Skeletal muscle cell (primary cell): ENCODE measurements around the gene CYP2A6.
A peak's percentile ranks its signal among the peaks of the same experiment; 100 is the strongest.

ENCODE experiments used
- DNase-seq: peaks from one replicate; pipeline ENCODE4 v3.0.0-alpha.2; 2010; ENCODE audit warnings: low read depth
- H3K4me3 ChIP-seq: 2 replicates; pipeline ENCODE4 v1.5.1; 2011; ENCODE audit warnings: low read depth, mild to moderate bottlenecking, control low read depth, low read length, moderate library complexity

CYP2A6 gene

GRCh38 chr19:40804783-40805242, 45.4 kb downstream of the CYP2A6 start:
- H3K4me3 ChIP-seq, result no peak overlapping the region
- no peak for DNase-seq

- H3K4me3 ChIP-seq, result no peak overlapping the region
Observed at GRCh38 chr19:40803857-40804782, 46.1 kb downstream of the CYP2A6 start.

GRCh38 chr19:40803170-40803856, 46.9 kb downstream of the CYP2A6 start:
- DNase-seq, result no peak
- no peak overlapping the region for H3K4me3 ChIP-seq

More at GRCh38 chr19:40803857-40804782, 46.1 kb downstream of the CYP2A6 start:
- DNase-seq, result no peak

- DNase-seq, result no peak
- H3K4me3 ChIP-seq, result peak overlapping the region; percentile 11
Observed at GRCh38 chr19:40802300-40803169, 47.7 kb downstream of the CYP2A6 start.

- no peak for DNase-seq
- H3K4me3 ChIP-seq, result peak overlapping the region; percentile 11
Observed at GRCh38 chr19:40801426-40802299, 48.6 kb downstream of the CYP2A6 start.

GRCh38 chr19:40800997-40801377, 49.3 kb downstream of the CYP2A6 start:
- DNase-seq, result no peak
- H3K4me3 ChIP-seq, result peak overlapping the region; percentile 3

GRCh38 chr19:40800339-40800996, 49.8 kb downstream of the CYP2A6 start:
- no peak for DNase-seq
- H3K4me3 ChIP-seq, result peak overlapping the region; percentile 91

GRCh38 chr19:40799558-40800338, 50.5 kb downstream of the CYP2A6 start:
- DNase-seq, result no peak
- peak overlapping the region; percentile 91 for H3K4me3 ChIP-seq

GRCh38 chr19:40798683-40799557, 51.3 kb downstream of the CYP2A6 start, which contains the start of gene EGLN2:
TSS of gene EGLN2 (plus strand) at chr19:40799191. CDS start at chr19:40800573, 1,382 bp downstream.
- H3K4me3 ChIP-seq, result peak within 1 kb of the TSS; percentile 91
- peak; percentile 99 for DNase-seq

GRCh38 chr19:40797963-40798682, 52.1 kb downstream of the CYP2A6 start:
- DNase-seq, result no peak
- peak overlapping the region; percentile 60 for H3K4me3 ChIP-seq

GRCh38 chr19:40797166-40797962, 52.9 kb downstream of the CYP2A6 start:
- no peak overlapping the region for H3K4me3 ChIP-seq
- DNase-seq, result no peak
